MG63 (cell line): ENCODE data around the gene KRTAP4-5. TPM values are rescaled to one million over a fixed set of nuclear protein-coding genes. Genes with fewer than 3 reads are reported as not detected.
"Not testable (repeated sequence)": the region's sequence is repeated elsewhere in the genome, so short reads cannot be mapped to it uniquely, and the experiment has no call there.

Experiments
- DNase-seq: peaks from one replicate; pipeline ENCODE4 v3.0.0-alpha.2; 2020
- H3K27me3 ChIP-seq: fragments of 250-450 bp; sonication (Bioruptor Pico); 2 replicates; pipeline ENCODE4 v1.5.1; 2020; ENCODE audit warnings: mild to moderate bottlenecking, moderate library complexity
- H3K36me3 ChIP-seq: fragments of 250-450 bp; sonication (Bioruptor Pico); 2 replicates; pipeline ENCODE4 v1.5.1; 2020; ENCODE audit warnings: mild to moderate bottlenecking, moderate library complexity
- H3K4me3 ChIP-seq: fragments of 250-450 bp; sonication (Bioruptor Pico); 2 replicates; pipeline ENCODE4 v1.5.1; 2020; ENCODE audit warnings: mild to moderate bottlenecking, moderate library complexity
- H3K9me3 ChIP-seq: fragments of 250-450 bp; sonication (Bioruptor Pico); 2 replicates; pipeline ENCODE4 v1.5.1; 2020; ENCODE audit warnings: mild to moderate bottlenecking, moderate library complexity
- total RNA-seq: library from RNA; depleted of rRNA; stranded (reverse); fragments of >200 nt; shearing (Covaris generic); gene quantifications from 2 replicates; pipeline ENCODE4 v1.2.3, GENCODE V29; 2014; ENCODE audit warnings: low replicate concordance

The KRTAP4-5 gene
- total RNA-seq, 1 experiment from 2014 or later = not detected

DNA sequence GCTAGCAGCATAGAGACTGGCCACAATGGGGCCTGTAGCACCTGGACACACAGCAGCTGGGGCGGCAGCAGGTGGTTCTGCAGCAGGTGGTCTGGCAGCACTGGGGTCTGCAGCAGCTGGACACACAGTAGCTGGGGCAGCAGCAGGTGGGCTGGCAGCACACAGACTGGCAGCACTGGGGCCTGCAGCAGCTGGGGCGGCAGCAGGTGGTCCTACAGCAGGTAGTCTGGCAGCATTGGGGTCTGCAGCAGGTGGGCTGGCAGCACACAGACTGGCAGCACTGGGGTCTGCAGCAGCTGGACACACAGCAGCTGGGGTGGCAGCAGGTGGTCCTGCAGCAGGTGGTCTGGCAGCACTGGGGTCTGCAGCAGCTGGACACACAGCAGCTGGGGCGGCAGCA lies 10.6 kb upstream of the KRTAP4-5 start:
- not testable (repeated sequence) for H3K9me3 ChIP-seq, H3K4me3 ChIP-seq, DNase-seq, H3K27me3 ChIP-seq, H3K36me3 ChIP-seq

DNA sequence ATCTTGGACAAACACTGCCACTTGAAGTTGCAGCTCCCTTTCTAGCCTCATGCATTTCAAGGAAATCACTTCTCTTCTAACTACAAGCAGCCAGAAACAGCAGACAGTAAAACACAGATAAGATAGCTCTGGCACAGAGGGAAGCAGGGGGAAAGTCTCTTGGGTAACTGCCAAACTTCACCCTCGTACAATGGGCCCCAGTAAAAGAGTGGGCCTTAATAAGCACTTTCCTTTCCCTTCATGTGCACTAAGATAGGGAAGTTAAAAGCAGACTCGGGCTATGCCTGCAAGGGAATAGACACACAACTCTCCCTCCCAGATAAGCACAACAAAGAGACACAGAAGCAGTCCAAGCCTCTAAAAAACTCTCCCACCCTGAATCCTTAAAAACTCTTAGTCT lies 4.2 kb upstream of the KRTAP4-5 start:
- H3K9me3 ChIP-seq = peaks cover 3% of the 10 kb centered on the region
- DNase-seq = no peak
- H3K4me3 ChIP-seq = no peak overlapping the region
- H3K27me3 ChIP-seq = no peaks in the 10 kb centered on the region
- no peaks in the 10 kb centered on the region for H3K36me3 ChIP-seq

DNA sequence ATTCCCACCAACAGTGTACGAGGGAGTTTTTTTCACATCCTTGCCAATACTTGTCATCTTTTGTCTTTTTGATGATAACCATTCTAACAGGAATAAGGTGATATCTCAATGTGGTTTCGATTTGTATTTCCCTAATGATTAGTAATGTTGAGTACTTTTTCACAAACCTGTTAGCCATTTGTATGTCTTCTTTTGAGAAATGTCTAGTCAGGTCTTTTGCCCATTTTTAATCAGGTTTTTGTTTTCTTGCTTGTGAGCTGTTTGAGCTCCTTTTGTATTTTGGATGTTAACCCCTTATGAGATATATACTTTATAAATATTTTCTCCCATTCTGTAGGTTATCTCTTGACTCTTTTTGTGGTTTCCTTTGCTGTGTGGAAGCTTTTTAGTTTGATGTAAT lies 1.9 kb upstream of the KRTAP4-5 start:
- H3K4me3 ChIP-seq = no peak overlapping the region

DNA sequence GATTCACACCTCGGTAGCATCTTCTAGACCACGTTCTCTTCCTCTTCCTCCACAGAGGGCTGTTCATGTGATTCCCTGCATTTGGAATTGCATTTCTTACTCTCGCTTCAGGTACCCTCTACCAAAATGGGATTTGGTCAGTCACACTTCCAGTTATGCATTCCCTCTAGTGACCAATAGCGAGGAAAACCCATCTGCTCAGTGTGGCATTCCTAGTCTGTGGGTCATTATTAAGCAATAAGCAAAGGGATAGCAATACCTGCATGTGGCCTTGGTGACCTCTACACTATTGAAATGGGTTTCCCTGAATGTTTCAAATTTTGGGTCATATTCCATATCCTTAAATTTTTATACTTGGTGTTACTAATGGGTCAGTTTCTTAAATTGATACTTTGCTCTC lies 401 bp upstream of the KRTAP4-5 start:
- H3K4me3 ChIP-seq = no peak overlapping the region
- DNase-seq = no peak
- no peaks in the 10 kb centered on the region for H3K27me3 ChIP-seq
- H3K36me3 ChIP-seq = no peaks in the 10 kb centered on the region
- H3K9me3 ChIP-seq = no peaks in the 10 kb centered on the region

More for the DNA sequence above, 1.9 kb upstream of the KRTAP4-5 start:
- H3K36me3 ChIP-seq = no peaks in the 10 kb centered on the region
- DNase-seq = no peak
- H3K9me3 ChIP-seq = peaks cover 2% of the 10 kb centered on the region; the same call in 1 of the 2 replicates
- no peaks in the 10 kb centered on the region for H3K27me3 ChIP-seq

DNA sequence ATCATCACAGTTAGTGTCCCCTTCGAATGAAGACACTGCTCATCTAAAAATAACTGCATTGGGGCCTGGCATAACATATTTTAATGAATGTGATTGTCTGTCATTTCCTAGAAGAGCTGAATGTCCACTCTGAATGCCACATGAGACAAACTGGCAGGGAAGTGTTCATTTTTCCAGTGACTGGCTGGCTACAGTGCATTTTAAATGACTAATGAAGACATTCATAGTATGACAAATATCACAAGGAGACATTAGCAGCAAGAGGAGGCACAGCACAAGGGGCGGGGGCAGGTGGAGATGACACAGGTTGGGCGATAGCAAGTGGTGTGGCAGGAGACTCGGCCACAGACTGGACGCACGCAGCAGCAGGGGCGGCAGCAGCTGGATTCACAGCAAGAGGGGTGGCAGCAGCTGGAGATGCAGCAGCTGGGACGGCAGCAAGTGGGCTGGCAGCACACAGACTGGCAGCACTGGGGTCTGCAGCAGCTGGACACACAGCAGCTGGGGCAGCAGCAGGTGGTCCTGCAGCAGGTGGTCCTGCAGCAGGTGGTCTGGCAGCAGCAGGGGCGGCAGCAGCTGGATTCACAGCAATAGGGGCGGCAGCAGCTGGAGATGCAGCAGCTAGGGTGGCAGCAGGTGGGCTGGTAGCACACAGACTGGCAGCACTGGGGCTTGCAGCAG lies 514 bp downstream of the KRTAP4-5 start:
- not testable (repeated sequence) for H3K4me3 ChIP-seq, H3K27me3 ChIP-seq, H3K36me3 ChIP-seq, DNase-seq, H3K9me3 ChIP-seq

DNA sequence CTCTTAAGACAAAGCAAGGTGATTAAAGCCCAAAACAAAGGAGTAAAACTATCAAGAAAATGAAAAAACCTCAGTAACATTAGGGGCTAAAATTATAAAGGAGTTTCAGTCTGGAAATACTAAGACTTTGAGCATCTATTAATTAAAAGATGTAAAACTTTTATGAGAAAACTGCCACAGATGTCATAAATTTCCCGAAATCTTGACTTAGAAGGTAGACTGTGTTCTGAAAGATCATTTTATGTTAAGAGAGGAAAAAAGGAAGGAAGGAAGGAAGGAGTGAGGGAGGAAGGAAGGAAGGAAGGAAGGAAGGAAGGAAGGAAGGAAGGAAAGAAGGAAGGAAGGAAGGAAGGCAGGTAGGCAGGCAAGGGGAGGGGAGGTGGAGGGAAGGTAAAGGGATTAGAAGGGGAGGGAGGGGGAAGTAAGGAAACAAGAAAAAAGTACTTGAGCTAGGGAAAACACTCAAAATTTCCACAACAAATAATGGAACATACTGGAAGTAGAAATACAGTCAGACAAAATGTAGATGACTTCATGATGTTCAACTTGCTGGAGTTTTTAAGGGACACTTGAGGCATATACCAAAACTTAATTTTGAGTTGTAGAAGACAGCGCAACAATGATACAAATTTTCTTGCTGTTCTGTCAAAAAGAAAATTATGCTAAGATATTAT lies 2.0 kb downstream of the KRTAP4-5 start:
- H3K27me3 ChIP-seq = no peaks in the 10 kb centered on the region
- no peak for DNase-seq
- H3K9me3 ChIP-seq = peaks cover 15% of the 10 kb centered on the region
- no peak overlapping the region for H3K4me3 ChIP-seq
- H3K36me3 ChIP-seq = no peaks in the 10 kb centered on the region

DNA sequence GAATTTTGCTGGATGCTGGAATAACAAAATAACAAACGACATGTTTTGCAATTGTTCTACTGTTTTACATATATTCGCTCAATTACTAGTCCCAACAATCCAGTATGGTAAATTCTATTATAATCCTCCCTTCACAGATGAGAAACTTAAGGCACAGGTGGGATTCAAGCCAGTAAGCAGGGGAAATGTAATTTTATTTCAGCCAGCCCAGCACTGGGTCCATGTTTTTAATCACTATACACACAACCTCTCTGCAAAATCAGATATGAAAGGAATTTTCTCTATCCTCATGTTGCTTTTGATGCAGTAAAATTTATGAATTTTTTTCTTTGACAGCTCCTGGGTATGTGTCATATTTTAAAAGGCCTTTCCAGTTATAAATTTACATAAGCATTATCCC lies 4.4 kb downstream of the KRTAP4-5 start:
- Histone ChIP-seq H3K4me3 (no peak overlapping the region), H3K36me3 (no peaks in the 10 kb centered on the region), H3K27me3 (no peaks in the 10 kb centered on the region), H3K9me3 (peaks cover 23% of the 10 kb centered on the region)
- DNase-seq = no peak

DNA sequence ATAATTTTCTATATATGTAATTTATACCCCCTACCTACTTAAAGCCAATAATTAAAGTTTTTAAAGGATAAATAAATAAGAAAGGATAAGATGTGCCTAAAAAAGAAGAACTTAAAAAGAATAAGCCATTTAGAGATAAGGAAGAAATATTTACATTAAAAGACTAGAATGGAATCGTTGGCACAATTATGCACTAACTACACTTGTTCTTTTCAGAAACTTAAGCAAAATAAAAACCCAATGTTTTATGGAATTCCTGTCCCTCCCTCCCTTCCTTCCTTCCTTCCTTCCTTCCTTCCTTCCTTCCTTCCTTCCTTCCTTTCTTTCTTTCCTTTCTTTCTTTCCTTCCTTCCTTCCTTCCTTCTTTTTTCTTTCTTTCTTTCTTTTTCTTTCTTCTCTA lies 4.8 kb downstream of the KRTAP4-5 start:
- no peaks in the 10 kb centered on the region for H3K27me3 ChIP-seq

DNA sequence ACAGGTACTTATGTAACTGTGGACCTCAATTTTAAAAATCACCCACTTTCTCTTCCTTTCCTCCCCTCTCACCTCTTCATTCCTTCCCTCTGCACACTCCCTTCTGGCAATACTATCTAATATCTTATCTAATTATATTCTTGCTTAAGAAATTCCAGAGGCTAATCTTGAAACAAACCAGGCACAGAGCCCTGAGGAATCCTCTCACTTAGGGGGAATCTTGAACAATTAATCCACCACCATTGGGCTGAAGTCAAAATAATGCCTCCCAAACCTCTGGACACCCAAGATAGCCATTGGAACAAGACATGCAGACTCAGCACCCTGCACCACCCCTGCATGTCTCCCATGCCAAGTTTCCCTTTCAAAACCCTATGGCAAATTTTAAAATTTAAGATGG lies 8.3 kb downstream of the KRTAP4-5 start:
- Histone ChIP-seq H3K36me3 (no peaks in the 10 kb centered on the region), H3K4me3 (no peak overlapping the region), H3K27me3 (no peaks in the 10 kb centered on the region), H3K9me3 (peaks cover 47% of the 10 kb centered on the region)
- no peak for DNase-seq

More for the DNA sequence above, 4.8 kb downstream of the KRTAP4-5 start:
- no peak for DNase-seq
- no peaks in the 10 kb centered on the region for H3K36me3 ChIP-seq
- H3K4me3 ChIP-seq = no peak overlapping the region
- peaks cover 25% of the 10 kb centered on the region for H3K9me3 ChIP-seq

DNA sequence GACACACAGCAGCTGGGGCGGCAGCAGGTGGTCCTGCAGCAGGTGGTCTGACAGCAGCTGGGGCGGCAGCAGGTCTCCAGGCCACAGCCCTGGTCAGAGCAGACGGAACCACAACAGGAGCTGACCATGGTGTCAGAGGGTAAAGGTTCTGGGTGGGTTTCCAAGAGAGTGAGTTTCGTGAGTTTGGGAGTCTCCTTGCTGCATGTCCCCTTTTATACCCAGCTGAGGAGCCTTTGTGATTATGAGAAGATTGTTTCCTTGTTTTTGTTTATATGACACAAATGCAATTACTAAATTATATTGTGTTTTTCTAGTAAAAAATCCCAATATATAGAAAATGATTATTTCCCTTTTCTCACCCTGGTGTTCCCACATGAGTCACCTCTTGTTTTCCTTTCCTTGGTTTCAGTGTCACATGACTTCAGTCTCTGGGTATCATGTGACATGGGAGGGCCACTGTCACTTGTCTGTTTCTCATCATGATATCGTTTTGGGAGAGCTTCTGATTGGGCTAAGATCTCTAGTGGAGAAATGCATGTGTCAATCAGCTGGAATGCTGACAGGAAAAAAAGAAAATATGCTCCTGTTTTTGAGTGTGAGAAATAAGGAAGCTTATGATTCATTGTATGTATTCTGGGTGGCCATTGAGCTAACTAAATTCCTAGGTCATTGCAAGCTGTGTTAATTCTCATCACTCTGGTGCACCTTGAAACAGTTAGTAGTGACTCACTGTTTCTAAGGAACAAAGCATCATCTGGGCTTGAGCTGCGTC lies 9.1 kb downstream of the KRTAP4-5 start, which contains the start of gene KRTAP4-6:
KRTAP4-6 (minus strand) TSS at position 185 of the 772 bp plus-strand sequence; CDS start at position 128, 57 bp downstream.
- no peak for DNase-seq
- Histone ChIP-seq H3K4me3 (no peak within 1 kb of the TSS), H3K27me3 (no peaks in the 10 kb centered on the region), H3K36me3 (no peaks in the 10 kb centered on the region), H3K9me3 (peaks cover 48% of the 10 kb centered on the region)

DNA sequence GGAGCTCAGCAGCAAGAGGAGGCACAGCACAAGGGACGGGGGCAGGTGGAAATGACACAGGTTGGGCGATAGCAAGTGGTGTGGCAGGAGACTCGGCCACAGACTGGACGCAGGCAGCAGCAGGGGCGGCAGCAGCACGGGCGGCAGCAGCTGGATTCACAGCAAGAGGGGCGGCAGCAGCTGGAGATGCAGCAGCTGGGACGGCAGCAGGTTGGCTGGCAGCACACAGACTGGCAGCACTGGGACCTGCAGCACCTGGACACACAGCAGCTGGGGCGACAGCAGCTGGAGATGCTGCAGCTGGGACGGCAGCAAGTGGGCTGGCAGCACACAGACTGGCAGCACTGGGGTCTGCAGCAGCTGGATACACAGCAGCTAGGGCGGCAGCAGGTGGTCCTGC lies 9.8 kb downstream of the KRTAP4-5 start:
- peaks cover 48% of the 10 kb centered on the region for H3K9me3 ChIP-seq
- H3K4me3 ChIP-seq, H3K27me3 ChIP-seq, H3K36me3 ChIP-seq, DNase-seq: not testable (repeated sequence)

DNA sequence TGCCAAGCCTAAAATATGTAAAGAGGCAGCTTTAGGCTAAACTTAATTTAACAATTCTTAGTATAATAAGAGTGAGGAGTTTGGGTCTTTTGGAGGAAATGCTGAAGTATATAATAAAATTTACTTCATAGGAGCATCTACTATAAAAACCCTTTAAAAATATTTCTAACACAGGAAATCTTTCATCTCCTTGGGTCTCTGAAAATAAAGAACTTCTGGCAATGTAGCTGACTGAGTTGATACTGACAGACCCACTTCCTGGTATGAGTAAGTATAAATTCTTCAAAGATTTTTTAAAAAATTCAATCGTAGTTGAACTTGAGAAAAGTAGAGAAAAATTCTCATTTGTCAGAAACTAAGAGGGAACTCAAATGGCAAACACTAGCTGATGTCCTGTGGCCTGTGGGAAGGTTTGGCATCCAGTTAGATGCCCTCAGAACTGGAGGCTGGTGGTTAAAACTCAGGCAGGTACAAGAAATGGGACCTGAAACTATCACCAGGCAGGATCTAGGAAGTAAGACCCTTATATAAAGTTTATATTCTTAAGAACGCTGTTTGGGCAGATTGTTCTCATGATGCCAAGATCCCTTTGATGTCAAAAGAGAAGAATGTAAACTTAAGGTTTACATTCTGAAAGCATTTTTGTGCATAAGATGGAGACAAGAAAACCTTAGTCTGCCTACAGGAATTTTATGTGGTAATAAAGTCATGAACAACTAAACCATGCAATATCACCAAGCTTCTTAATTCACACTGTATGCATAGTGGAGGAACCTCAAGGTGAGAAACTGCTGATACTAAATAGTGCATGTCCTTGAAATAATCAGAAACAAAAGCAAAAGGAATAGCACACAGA lies 15.5 kb downstream of the KRTAP4-5 start:
- Histone ChIP-seq H3K27me3 (no peaks in the 10 kb centered on the region), H3K9me3 (peaks cover 23% of the 10 kb centered on the region), H3K36me3 (no peaks in the 10 kb centered on the region), H3K4me3 (no peak overlapping the region)
- no peak for DNase-seq

DNA sequence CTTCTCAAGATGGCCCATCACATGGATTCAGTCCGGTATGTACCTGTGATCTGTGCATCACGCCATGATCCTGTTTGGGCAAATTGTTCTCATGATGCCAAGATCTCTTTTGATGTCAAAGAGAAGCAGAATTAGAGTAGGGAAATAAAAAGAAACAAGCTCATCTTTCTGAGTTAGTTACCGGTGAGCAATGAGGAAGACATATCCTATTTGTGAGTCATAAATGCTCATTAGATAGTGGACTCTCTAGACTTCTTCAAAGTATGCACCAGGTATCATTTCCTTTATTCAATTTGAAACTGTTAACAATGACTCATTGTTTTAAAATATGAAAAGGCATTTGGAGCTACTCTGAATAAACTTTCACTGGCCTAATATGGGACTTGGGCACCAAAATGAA lies 17.6 kb downstream of the KRTAP4-5 start:
- Histone ChIP-seq H3K4me3 (no peak overlapping the region), H3K27me3 (no peaks in the 10 kb centered on the region), H3K36me3 (no peaks in the 10 kb centered on the region), H3K9me3 (peaks cover 12% of the 10 kb centered on the region)
- DNase-seq = no peak

DNA sequence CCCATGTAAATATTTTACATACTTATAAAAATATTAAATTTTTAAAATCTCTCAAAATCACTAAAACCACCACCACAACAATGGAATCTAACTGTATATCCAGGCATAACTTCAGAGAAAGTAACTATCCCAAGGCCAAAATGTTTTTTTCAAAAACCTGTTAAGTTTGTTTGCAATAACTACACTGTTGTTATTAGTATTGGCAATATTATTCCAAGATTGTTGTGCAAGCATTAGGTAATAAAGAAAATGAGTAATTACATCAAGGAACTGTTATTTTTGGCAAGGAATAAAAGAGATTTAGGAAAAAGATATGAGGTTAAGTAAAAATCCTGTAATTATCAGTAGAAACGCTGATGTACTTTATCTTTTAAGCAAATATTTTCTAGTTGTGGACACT lies 22.3 kb downstream of the KRTAP4-5 start:
- no peaks in the 10 kb centered on the region for H3K27me3 ChIP-seq
- H3K36me3 ChIP-seq = no peaks in the 10 kb centered on the region
- H3K4me3 ChIP-seq = no peak overlapping the region
- no peak for DNase-seq
- H3K9me3 ChIP-seq = peaks cover 15% of the 10 kb centered on the region

DNA sequence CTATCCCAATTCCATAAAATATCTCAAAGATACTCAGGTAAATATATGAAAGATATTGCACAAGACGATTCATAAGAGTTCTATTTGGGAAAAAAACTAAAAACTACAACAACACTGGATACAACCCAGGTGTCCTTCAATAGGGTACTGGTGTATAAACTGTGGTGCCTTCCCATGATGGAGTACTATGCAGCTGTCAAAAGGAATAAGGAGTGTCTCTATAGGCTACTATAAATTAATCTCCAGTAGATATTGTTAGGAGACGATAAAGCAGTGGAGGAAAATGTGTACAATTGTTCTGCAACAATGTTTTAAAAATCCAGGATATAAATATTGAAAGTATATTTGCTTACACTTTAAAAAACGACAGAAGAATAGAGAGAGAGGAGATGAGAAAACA lies 23.2 kb downstream of the KRTAP4-5 start:
- no peak for DNase-seq
- Histone ChIP-seq H3K27me3 (no peaks in the 10 kb centered on the region), H3K36me3 (no peaks in the 10 kb centered on the region), H3K4me3 (no peak overlapping the region), H3K9me3 (peaks cover 15% of the 10 kb centered on the region)

DNA sequence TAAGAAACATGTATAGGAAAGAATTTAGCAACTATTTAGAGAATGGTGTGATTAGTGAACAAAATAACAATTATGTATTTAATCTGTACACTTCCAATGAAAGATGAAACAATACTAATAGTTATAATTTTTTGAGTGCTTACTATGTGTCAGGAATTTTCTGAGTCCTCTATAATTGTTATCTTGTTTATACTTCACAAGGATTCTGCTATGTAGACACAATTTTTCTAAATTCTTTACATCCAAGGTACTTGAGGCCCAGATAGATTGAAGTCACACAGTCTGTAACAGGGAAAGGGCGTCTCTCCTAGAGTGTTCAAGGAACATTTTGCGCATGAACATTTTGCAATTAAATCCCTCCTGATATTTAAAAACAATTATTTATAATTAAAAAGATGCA lies 24.6 kb downstream of the KRTAP4-5 start:
- Histone ChIP-seq H3K9me3 (peaks cover 12% of the 10 kb centered on the region), H3K4me3 (no peak overlapping the region), H3K36me3 (no peaks in the 10 kb centered on the region), H3K27me3 (no peaks in the 10 kb centered on the region)
- no peak for DNase-seq

DNA sequence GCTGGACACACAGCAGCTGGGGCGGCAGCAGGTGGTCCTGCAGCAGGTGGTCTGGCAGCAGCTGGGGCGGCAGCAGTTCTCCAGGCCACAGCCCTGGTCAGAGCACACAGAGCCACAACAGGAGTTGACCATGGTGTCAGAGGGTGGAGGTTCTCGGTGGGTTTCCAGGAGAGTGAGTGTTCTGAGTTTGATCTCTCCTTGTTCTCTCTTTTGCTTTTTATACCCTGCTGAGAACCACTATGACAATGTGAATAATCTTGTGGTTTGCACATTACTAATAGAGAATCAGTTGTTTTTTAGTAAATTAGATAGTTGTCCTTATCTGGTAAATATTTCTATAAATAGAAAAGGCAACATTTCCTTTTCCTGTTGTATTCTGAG lies 25.6 kb downstream of the KRTAP4-5 start, which contains the start of gene KRTAP4-12:
KRTAP4-12 (minus strand) TSS at position 192 of the 381 bp plus-strand sequence; CDS start at position 132, 60 bp downstream.
- H3K27me3 ChIP-seq, H3K36me3 ChIP-seq, DNase-seq, H3K4me3 ChIP-seq: not testable (repeated sequence)
- H3K9me3 ChIP-seq = peaks cover 11% of the 10 kb centered on the region
